BJ (cell line): ENCODE results near the gene CIROP. TPM values are rescaled to one million over a fixed set of nuclear protein-coding genes. Genes with fewer than 3 reads are reported as not detected.

Experiments used
- CTCF ChIA-PET: fragments of 350-600 bp; formaldehyde crosslinking; extraction: SDS; loops from one replicate; lab custom pipeline; 2021; ENCODE audit warnings: antibody characterized with exemption, inconsistent platforms; lab: Yijun Ruan, JAX
- POLR2A ChIA-PET: fragments of 300-600 bp; sonication (Branson Sonifier 250); formaldehyde crosslinking; extraction: SDS; loops from one replicate; lab custom pipeline; 2021; ENCODE audit warnings: antibody characterized with exemption; lab: Charles Lee
- DNase-seq: peaks from one replicate; pipeline ENCODE4 v3.0.0-alpha.2; 2011; ENCODE audit warnings: low read depth
- H3K27me3 ChIP-seq: 2 replicates; pipeline ENCODE4 v1.6.0; 2011; ENCODE audit warnings: low read length; ENCODE audit not compliant: control insufficient read depth, insufficient read depth
- H3K36me3 ChIP-seq: 2 replicates; pipeline ENCODE4 v1.5.1; 2011; ENCODE audit warnings: low read length; ENCODE audit not compliant: control insufficient read depth, insufficient read depth
- H3K4me3 ChIP-seq: 2 replicates; pipeline ENCODE4 v1.5.1; 2011; ENCODE audit warnings: low read depth, mild to moderate bottlenecking, control low read depth, low read length
- CTCF ChIP-seq: IDR thresholded peaks from 2 replicates; pipeline ENCODE4 v1.5.1; 2011; ENCODE audit warnings: low read depth, mild to moderate bottlenecking, control low read depth, inconsistent platforms, low read length, moderate library complexity; ENCODE audit not compliant: insufficient read depth
- polyA plus RNA-seq: library from polyadenylated mRNA; depleted of rRNA; stranded (reverse); fragments of >200 nt; gene quantifications from 2 replicates; pipeline ENCODE4 v1.2.3, GENCODE V29; 2011

The CIROP gene
- polyA plus RNA-seq, 1 experiment = 0.07 TPM

DNA sequence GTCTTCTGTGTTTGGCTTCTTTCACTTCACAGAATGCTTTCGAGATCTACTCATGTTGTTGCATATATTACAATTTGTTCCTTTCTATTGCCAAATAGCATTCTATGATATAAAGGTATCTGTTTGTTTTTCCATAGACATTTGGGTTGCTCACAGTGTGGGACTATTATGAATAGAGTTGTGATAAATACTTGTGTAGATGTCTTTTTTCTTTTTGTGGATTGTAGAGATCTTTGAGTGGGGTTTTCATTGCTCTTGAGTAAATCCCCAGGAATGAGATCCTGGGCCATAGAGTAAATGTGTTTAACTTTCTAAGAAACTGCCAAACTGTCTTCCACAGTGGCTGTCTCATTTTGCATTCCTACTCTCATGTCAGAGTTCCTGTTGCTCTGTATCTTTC lies 39.1 kb upstream of the CIROP start:
- Histone ChIP-seq H3K4me3 (no peak overlapping the region), H3K36me3 (no peaks in the 10 kb centered on the region), H3K27me3 (no peaks in the 10 kb centered on the region)
- no peak for TF ChIP-seq CTCF
- DNase-seq = no peak
- POLR2A ChIA-PET = no interaction called here
- CTCF ChIA-PET = interaction anchor here (0.8 to 4.2 kb wide), 4 partner anchors 11 to 34 kb away, joined by 3 to 20 read pairs (median 12); no protein-coding TSS in a partner anchor

DNA sequence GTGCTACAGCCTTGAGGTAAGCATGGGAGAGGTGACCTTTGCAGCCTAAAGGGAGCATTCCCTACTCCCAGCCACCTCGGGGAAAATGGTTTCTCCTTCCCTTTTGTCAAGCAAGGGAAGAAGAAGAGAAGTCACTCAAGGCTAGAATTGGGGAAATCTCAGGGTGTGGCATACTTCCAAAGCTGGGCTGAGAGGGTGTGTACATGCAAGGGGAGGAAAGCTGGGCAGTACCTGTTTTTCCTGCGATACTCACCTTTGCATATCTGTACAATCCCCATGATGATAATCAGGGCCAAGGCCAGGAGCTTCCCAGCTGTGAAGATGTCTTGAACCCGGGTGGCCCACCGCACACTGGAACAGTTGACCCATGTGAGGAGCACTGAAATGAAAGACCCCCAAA lies 38.0 kb upstream of the CIROP start:
- TF ChIP-seq CTCF = no peak
- POLR2A ChIA-PET = no interaction called here
- Histone ChIP-seq H3K27me3 (no peaks in the 10 kb centered on the region), H3K4me3 (no peak overlapping the region), H3K36me3 (no peaks in the 10 kb centered on the region)
- CTCF ChIA-PET = interaction anchor here (0.5 to 4.2 kb wide), 4 partner anchors 9 to 755 kb away, joined by 3 to 20 read pairs (median 3); no protein-coding TSS in a partner anchor
- no peak for DNase-seq

- POLR2A ChIA-PET = no interaction called here
Measured at GRCh38 chr14:23141706-23142444, 37.1 kb upstream of the CIROP start.

DNA sequence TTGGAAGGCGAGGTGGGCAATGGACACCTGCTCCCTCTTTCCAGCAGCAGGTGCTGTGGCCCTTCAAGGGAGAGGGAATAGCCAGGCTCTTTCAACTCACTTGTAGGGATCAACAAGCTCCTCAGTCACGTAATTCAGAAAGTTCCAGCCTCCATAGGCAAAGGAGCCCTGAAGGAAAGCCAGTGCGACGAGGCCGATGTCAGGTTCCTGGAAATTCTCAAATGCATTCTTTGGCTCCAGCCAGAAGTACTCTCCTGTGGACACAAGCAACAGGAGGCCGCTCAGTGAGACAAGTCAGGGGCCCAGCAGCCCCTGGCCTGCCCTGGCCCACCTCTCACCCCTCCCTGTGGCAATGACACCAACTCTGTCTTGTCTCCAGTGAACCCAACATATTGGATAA lies 35.6 kb upstream of the CIROP start:
- ChIA-PET POLR2A (no interaction called here), CTCF (interaction anchor here (4.2 kb wide), 1 partner anchor 19 kb away, joined by 20 read pairs; no protein-coding TSS in a partner anchor)
- Histone ChIP-seq H3K36me3 (no peaks in the 10 kb centered on the region; the same call in 1 of the 2 replicates), H3K27me3 (no peaks in the 10 kb centered on the region), H3K4me3 (no peak overlapping the region)
- no peak for TF ChIP-seq CTCF
- DNase-seq = no peak

More at GRCh38 chr14:23141706-23142444, 37.1 kb upstream of the CIROP start:
- CTCF ChIA-PET = interaction anchor here (0.9 to 4.2 kb wide), 5 partner anchors 10 to 48 kb away, joined by 3 to 20 read pairs (median 3); no protein-coding TSS in a partner anchor
- H3K27me3 ChIP-seq = no peaks in the 10 kb centered on the region
- DNase-seq = no peak
- no peak for TF ChIP-seq CTCF
- no peak overlapping the region for H3K4me3 ChIP-seq
- H3K36me3 ChIP-seq = no peaks in the 10 kb centered on the region

- Histone ChIP-seq H3K36me3 (no peaks in the 10 kb centered on the region; the same call in 1 of the 2 replicates), H3K27me3 (no peaks in the 10 kb centered on the region), H3K4me3 (no peak overlapping the region)
- no peak for DNase-seq
- TF ChIP-seq CTCF = no peak
- POLR2A ChIA-PET = no interaction called here
- CTCF ChIA-PET = interaction anchor here (4.2 kb wide), 1 partner anchor 19 kb away, joined by 20 read pairs; no protein-coding TSS in a partner anchor
Measured at GRCh38 chr14:23139874-23140273, 35.1 kb upstream of the CIROP start.
